Keratinocyte (primary cell): ENCODE measurements around the gene KPNA3.

Experiments
- EZH2 ChIP-seq: IDR thresholded peaks from one replicate; pipeline ENCODE4 v1.6.1; 2012; ENCODE audit warnings: inconsistent platforms, mild to moderate bottlenecking, low read length, moderate library complexity
- TF ChIP-seq, protein P1 (sequence below), 3 experiments: IDR thresholded peaks in 1 of 3; conservative IDR thresholded peaks in 1 of 3; optimal IDR thresholded peaks in 1 of 3; 2 replicates in 2 of 3; 3 replicates in 1 of 3; pipeline versions ENCODE3 to v1.5.1; 2011; ENCODE audit warnings: low read length in 3 of 3, mild to moderate bottlenecking in 3 of 3, moderate library complexity in 2 of 3, control low read depth in 1 of 3, inconsistent platforms in 1 of 3; ENCODE audit not compliant: insufficient read depth in 2 of 3; ENCODE audit errors: extremely low read depth in 1 of 3

DNA sequence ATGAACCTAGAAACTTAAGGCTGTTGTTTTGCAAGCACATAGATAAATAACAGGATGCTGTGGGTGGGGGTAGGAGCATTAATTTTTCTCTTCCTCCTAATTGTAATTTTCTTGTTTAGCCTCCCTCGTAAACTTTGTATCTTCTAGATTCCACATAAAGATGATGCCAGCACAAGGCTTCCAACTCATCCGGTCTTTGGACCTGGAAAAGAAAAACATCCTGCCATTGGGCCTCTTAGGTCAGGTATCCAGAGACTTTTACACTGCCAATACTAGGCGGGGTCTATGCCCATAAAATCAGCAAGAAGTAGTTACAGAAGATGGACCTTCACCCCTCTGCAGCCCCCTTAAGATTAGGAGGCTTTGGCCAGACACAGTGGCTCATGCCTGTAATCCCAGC, 35.4 kb upstream of the KPNA3 start:
- TF ChIP-seq, protein P1, sequence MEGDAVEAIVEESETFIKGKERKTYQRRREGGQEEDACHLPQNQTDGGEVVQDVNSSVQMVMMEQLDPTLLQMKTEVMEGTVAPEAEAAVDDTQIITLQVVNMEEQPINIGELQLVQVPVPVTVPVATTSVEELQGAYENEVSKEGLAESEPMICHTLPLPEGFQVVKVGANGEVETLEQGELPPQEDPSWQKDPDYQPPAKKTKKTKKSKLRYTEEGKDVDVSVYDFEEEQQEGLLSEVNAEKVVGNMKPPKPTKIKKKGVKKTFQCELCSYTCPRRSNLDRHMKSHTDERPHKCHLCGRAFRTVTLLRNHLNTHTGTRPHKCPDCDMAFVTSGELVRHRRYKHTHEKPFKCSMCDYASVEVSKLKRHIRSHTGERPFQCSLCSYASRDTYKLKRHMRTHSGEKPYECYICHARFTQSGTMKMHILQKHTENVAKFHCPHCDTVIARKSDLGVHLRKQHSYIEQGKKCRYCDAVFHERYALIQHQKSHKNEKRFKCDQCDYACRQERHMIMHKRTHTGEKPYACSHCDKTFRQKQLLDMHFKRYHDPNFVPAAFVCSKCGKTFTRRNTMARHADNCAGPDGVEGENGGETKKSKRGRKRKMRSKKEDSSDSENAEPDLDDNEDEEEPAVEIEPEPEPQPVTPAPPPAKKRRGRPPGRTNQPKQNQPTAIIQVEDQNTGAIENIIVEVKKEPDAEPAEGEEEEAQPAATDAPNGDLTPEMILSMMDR (optimal IDR thresholded peaks at IDR 0.05 in 1 of 3, IDR thresholded peaks at IDR 0.05 in 1 of 3, conservative IDR thresholded peaks at IDR 0.05 in 1 of 3; ENCODE audit: extremely low read depth in 1 of 3, insufficient read depth in 2 of 3, low read length in 3 of 3), result no peak
- TF ChIP-seq EZH2, result no peak
